ENCODE measurements around the gene C19orf44.

DNA sequence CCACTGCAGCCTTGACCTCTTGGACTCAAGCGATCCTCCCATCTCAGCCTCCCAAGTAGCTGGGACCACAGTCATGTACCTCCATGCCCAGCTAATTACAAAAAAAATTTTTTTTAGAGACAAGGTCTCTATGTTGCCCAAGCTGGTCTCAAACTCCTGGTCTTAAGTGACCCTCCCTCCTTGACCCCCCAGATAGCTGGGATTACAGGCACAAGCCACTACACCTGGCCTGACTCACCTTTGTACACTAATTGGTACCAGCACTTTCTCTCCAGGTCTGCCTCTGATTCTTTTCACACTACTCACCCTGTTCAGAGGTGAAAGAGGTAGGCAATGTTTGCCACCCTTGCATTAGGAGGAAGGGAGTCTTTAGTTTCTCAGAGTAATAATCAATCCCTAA lies 18.9 kb upstream of the C19orf44 start:
- TF ChIP-seq, protein P1, sequence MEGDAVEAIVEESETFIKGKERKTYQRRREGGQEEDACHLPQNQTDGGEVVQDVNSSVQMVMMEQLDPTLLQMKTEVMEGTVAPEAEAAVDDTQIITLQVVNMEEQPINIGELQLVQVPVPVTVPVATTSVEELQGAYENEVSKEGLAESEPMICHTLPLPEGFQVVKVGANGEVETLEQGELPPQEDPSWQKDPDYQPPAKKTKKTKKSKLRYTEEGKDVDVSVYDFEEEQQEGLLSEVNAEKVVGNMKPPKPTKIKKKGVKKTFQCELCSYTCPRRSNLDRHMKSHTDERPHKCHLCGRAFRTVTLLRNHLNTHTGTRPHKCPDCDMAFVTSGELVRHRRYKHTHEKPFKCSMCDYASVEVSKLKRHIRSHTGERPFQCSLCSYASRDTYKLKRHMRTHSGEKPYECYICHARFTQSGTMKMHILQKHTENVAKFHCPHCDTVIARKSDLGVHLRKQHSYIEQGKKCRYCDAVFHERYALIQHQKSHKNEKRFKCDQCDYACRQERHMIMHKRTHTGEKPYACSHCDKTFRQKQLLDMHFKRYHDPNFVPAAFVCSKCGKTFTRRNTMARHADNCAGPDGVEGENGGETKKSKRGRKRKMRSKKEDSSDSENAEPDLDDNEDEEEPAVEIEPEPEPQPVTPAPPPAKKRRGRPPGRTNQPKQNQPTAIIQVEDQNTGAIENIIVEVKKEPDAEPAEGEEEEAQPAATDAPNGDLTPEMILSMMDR (conservative IDR thresholded peaks at IDR 0.05), result no peak
- no peak for TF ChIP-seq ZFX (IDR thresholded peaks at IDR 0.05)

Data from C4-2B (cell line).